Esophagus (tissue), 2 donors: ENCODE measurements around the gene STOX2. TPM values are rescaled to one million over a fixed set of nuclear protein-coding genes. Genes with fewer than 3 reads are reported as not detected.

Source experiments
- H3K27ac ChIP-seq, 2 donors: one replicate each; pipeline ENCODE4 v1.5.1; 2013; ENCODE audit warnings: low read depth in 2 of 2, mild to moderate bottlenecking in 2 of 2, inconsistent platforms in 1 of 2, low read length in 1 of 2, moderate library complexity in 1 of 2
- H3K27me3 ChIP-seq, 2 donors: one replicate each; pipeline ENCODE4 v1.6.1; 2013; ENCODE audit warnings: low read length in 2 of 2, control low read depth in 1 of 2, mild to moderate bottlenecking in 1 of 2; ENCODE audit not compliant: insufficient read depth in 2 of 2, control insufficient read depth in 1 of 2
- H3K36me3 ChIP-seq, 2 donors: one replicate each; pipeline ENCODE4 v1.6.1; 2013; ENCODE audit warnings: low read length in 1 of 2; ENCODE audit not compliant: control insufficient read depth in 2 of 2, insufficient read depth in 2 of 2
- H3K4me1 ChIP-seq, 2 donors: one replicate each; pipeline ENCODE4 v1.6.1; 2013; ENCODE audit warnings: low read length in 1 of 2; ENCODE audit not compliant: control insufficient read depth in 2 of 2, insufficient read depth in 2 of 2
- H3K4me3 ChIP-seq, 2 donors: one replicate each; pipeline ENCODE4 v1.5.1; 2013; ENCODE audit warnings: low read length in 2 of 2, mild to moderate bottlenecking in 2 of 2, low read depth in 1 of 2, moderate library complexity in 1 of 2
- H3K9me3 ChIP-seq, 2 donors: one replicate each; pipeline ENCODE4 v1.6.1; 2013; ENCODE audit warnings: mild to moderate bottlenecking in 2 of 2, low read depth in 1 of 2, low read length in 1 of 2, moderate library complexity in 1 of 2; ENCODE audit not compliant: control insufficient read depth in 2 of 2, insufficient read depth in 1 of 2
- WGBS, 2 donors: extraction: QIAGEN DNeasy Blood & Tissue Kit; methylation state at CpG; one replicate each; pipeline ENCODE4 v1.1.7; 2013; 5-methylcytosine and 5-hydroxymethylcytosine counted together
- polyA plus RNA-seq, 2 donors: library from polyadenylated mRNA; stranded (reverse); fragments of 200-250 nt; gene quantifications; one replicate each; pipeline ENCODE4 v1.2.3, GENCODE V29; 2013
- donor health status: healthy with polysubstance abuse.
- donor health status: Bipolar disorder and iron deficiency.

Gene STOX2
- polyA plus RNA-seq, 2 donors: 2.6 to 3.3 TPM

- H3K4me3 ChIP-seq: no peak overlapping the region
- no peaks in the 10 kb centered on the region for H3K36me3 ChIP-seq
- WGBS, 2 donors: 65 to 72% methylated on average over 2 of the region's 2 CpGs
- no peaks in the 10 kb centered on the region for H3K9me3 ChIP-seq
- no peak overlapping the region for H3K27ac ChIP-seq
- H3K27me3 ChIP-seq: no peaks in the 10 kb centered on the region
- H3K4me1 ChIP-seq: peaks cover 9% of the 10 kb centered on the region in 2 donors
Observed at GRCh38 chr4:183989931-183990330, 84.8 kb downstream of the STOX2 start.

- Histone ChIP-seq H3K9me3 (no peaks in the 10 kb centered on the region), H3K4me1 (peaks cover 4 to 6% of the 10 kb centered on the region in 2 donors), H3K27ac (no peak overlapping the region), H3K36me3 (no peaks in the 10 kb centered on the region), H3K4me3 (no peak overlapping the region), H3K27me3 (no peaks in the 10 kb centered on the region)
- WGBS, 2 donors: 84 to 89% methylated on average over 6 of the region's 6 CpGs
Observed at GRCh38 chr4:183993676-183994075, 88.6 kb downstream of the STOX2 start.

DNA sequence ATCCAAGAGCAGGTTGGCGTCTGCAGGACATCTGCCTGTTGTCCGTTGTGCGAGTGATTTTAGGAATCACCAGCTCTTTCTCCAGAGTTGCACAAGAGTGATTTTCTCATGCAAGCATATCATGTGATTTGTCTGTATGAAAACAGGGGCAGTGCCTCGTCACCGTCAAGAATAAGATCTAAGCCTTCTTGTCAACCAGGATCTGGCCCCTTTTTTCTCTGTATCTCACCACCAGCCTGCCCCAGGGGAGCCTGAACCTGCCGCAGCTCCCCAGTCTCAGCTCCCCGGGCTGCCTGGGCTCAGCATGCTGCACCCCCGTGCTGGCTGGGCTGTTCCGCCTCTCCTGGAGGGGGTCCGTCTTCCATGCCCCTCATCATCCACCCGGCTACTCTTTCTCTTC, 90.5 kb downstream of the STOX2 start:
- peaks cover 0 to 4% of the 10 kb centered on the region in 2 donors for H3K4me1 ChIP-seq
- 79 to 81% methylated on average over 11 of the region's 11 CpGs for WGBS, 2 donors
- H3K27me3 ChIP-seq: no peaks in the 10 kb centered on the region
- no peaks in the 10 kb centered on the region for H3K36me3 ChIP-seq
- no peak overlapping the region for H3K4me3 ChIP-seq
- no peaks in the 10 kb centered on the region for H3K9me3 ChIP-seq
- H3K27ac ChIP-seq: no peak overlapping the region

GRCh38 chr4:183996868-183997267, 91.8 kb downstream of the STOX2 start:
- H3K36me3 ChIP-seq: no peaks in the 10 kb centered on the region
- H3K4me1 ChIP-seq: peaks cover 0 to 4% of the 10 kb centered on the region in 2 donors
- no peak overlapping the region for H3K4me3 ChIP-seq
- H3K27ac ChIP-seq: no peak overlapping the region
- H3K27me3 ChIP-seq: no peaks in the 10 kb centered on the region
- H3K9me3 ChIP-seq: no peaks in the 10 kb centered on the region
- WGBS, 2 donors: 77 to 82% methylated on average over 4 of the region's 4 CpGs

DNA sequence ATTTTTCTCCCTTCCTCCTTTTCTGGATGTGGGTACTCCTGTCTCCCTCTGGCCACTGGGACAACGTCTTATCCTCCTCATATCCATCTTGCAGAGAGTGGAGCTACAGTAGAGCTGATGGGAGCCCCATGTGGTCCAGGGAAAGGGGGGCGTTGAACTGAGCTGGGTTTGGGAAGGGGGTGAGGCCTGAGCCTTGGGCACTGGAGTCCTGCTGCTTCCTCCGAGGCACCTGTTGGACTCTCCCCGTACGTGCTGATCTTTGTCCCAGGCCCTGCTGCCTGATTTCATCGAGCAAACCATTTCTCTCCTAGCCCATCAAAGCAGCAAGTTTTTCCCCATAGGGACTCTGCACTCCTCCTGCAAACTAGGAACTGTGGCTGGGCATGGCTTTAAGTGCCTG, 94.3 kb downstream of the STOX2 start:
- Histone ChIP-seq H3K9me3 (peaks cover 0 to 3% of the 10 kb centered on the region in 2 donors), H3K4me3 (no peak overlapping the region), H3K27ac (no peak overlapping the region), H3K4me1 (peaks cover 0 to 4% of the 10 kb centered on the region in 2 donors), H3K27me3 (no peaks in the 10 kb centered on the region), H3K36me3 (peaks cover 0 to 2% of the 10 kb centered on the region in 2 donors)
- 86 to 93% methylated on average over 6 of the region's 6 CpGs for WGBS, 2 donors

DNA sequence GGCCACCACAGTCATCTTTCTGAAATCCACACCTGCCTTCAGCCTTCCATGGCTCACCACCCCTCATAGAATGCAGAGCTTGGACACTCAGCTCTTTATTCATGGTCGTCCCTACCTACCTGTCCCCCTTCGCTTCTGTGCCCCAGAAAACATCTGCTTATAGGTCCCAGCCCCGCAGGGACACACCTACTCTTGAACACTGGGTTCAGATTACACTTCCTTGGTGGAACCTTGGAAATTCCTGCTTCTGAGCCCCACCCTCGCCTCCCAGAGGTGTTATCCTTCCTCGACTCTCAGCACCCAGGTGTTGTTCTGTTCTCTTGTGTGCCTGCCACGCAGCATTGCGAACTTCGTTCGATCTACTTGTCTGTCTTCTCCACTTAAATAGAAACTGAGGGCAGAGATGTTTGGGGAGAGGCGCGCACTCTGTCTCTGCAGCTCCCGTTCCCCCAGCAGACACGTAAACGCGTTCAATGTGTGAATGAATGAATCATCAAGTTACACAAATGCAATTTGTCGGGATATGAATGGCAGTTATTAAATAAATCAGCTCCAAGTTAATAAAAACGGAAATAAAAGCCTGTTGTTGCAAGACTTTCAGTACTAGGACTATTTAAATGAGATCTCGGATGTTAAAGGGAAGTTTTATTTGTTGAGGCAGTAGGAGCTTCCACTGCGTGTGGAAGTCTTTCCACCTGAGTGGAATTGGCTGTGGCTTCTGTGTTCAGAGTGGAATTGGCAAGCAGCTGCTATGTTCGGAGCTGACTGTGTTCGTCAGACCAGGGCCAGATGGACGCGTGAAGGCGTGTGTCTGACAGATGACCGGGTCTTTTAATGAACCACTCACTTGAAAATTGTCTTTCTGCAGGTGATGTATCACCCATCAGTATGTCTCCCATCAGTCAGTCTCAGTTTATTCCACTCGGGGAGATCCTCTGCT, 95.6 kb downstream of the STOX2 start:
- WGBS, 2 donors: 69 to 73% methylated on average over 26 of the region's 26 CpGs
- Histone ChIP-seq H3K9me3 (peaks cover 0 to 3% of the 10 kb centered on the region in 2 donors), H3K27ac (peak overlapping the region in 1 of 2 donors; percentile 55), H3K4me3 (peak overlapping the region in 1 of 2 donors; percentile 13), H3K27me3 (no peaks in the 10 kb centered on the region), H3K36me3 (peaks cover 0 to 2% of the 10 kb centered on the region in 2 donors), H3K4me1 (peaks cover 0 to 4% of the 10 kb centered on the region in 2 donors)

GRCh38 chr4:184003433-184003832, 98.3 kb downstream of the STOX2 start:
- no peak overlapping the region for H3K4me3 ChIP-seq
- H3K27ac ChIP-seq: no peak overlapping the region
- H3K27me3 ChIP-seq: no peaks in the 10 kb centered on the region
- peaks cover 0 to 3% of the 10 kb centered on the region in 2 donors for H3K9me3 ChIP-seq
- peaks cover 0 to 1% of the 10 kb centered on the region in 2 donors for H3K4me1 ChIP-seq
- H3K36me3 ChIP-seq: peaks cover 0 to 2% of the 10 kb centered on the region in 2 donors
- WGBS, 2 donors: 96% methylated on average over 4 of the region's 4 CpGs

- WGBS, 2 donors: 70 to 72% methylated on average over 3 of the region's 3 CpGs
- Histone ChIP-seq H3K27ac (no peak overlapping the region), H3K9me3 (no peaks in the 10 kb centered on the region)
Observed at GRCh38 chr4:184007891-184008290, 102.8 kb downstream of the STOX2 start.

GRCh38 chr4:184010696-184011095, 105.6 kb downstream of the STOX2 start:
- Histone ChIP-seq H3K4me3 (no peak overlapping the region), H3K4me1 (peaks cover 0 to 2% of the 10 kb centered on the region in 2 donors), H3K27ac (no peak overlapping the region), H3K27me3 (no peaks in the 10 kb centered on the region), H3K9me3 (no peaks in the 10 kb centered on the region), H3K36me3 (peaks cover 0 to 9% of the 10 kb centered on the region in 2 donors)
- 97 to 98% methylated on average over 14 of the region's 14 CpGs for WGBS, 2 donors

More at GRCh38 chr4:184007891-184008290, 102.8 kb downstream of the STOX2 start:
- Histone ChIP-seq H3K4me1 (peaks cover 0 to 2% of the 10 kb centered on the region in 2 donors), H3K27me3 (no peaks in the 10 kb centered on the region), H3K4me3 (no peak overlapping the region), H3K36me3 (peaks cover 0 to 9% of the 10 kb centered on the region in 2 donors)
